Brain microvascular endothelial cell (primary cell): ENCODE measurements around the gene SDK1.

Source experiments
- DNase-seq: peaks from one replicate; pipeline ENCODE4 v3.0.0-alpha.2; 2020
- H3K27ac ChIP-seq: fragments of 250-450 bp; sonication (Bioruptor Pico); 2 replicates; pipeline ENCODE4 v1.5.1; 2020; ENCODE audit warnings: mild to moderate bottlenecking, moderate library complexity
- H3K27me3 ChIP-seq: fragments of 250-450 bp; sonication (Bioruptor Pico); replicated peaks from 2 replicates; pipeline ENCODE4 v1.5.1; 2020; ENCODE audit warnings: mild to moderate bottlenecking
- H3K36me3 ChIP-seq: fragments of 250-450 bp; sonication (Bioruptor Pico); replicated peaks from 2 replicates; pipeline ENCODE4 v1.5.1; 2020; ENCODE audit warnings: mild to moderate bottlenecking
- H3K4me3 ChIP-seq: 2 replicates; pipeline ENCODE4 v1.5.1; 2011; ENCODE audit warnings: low read depth, mild to moderate bottlenecking, control low read depth, low read length, moderate library complexity
- in situ Hi-C: cut with HindIII; loops from 2 replicates; pipeline ENCODE4 v1.10.0; 2017; ENCODE audit warnings: low sequenced_read_pairs, low pct_ligation_motif_present
- TF ChIP-seq, protein P1 (sequence below): IDR thresholded peaks from 2 replicates; pipeline ENCODE4 v1.5.1; 2011; ENCODE audit warnings: low read depth, mild to moderate bottlenecking, moderate library complexity, low read length, control low read depth, inconsistent platforms; ENCODE audit errors: missing control alignments

The SDK1 gene

DNA sequence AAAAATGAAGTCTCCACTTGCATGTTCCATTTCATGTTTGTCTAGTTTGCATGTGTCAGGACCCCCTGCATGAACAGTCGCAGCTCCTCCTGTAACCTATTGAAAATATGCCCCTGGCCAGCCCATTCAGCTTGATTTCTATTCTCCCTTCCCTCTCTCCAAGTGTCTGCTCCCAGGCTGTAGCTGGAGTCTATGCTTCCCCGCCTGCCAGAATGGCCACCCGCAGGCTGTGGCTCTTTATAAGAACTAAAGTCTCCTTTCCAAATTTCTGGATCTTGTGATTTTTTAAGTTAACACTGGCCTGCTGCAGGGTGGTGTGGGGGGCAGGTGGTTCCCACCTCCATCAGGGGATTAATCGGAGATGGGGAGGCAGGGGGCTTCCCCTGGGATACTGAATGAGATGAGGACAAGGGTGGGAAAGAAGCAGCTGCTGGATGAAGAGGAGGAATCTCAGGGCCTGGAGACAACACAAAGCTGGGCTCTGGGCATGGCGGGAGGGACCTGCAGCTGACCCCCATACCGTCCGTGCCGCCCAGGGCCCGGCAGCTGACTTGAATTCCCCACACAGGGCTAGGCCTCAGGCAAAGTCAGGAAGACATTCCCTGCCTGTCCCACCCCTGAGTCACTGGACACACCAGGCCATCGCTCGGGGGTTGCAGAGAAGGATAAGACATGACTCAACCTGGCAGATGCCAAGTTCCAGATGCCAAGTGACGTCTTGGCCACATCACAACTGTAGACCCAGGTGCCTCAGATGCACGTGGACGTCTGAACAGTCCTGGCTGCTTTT lies 981.6 kb downstream of the SDK1 start:
- DNase-seq = peak; percentile 0
- no peaks in the 10 kb centered on the region for H3K36me3 ChIP-seq
- no peak overlapping the region for H3K4me3 ChIP-seq
- TF ChIP-seq, protein P1, sequence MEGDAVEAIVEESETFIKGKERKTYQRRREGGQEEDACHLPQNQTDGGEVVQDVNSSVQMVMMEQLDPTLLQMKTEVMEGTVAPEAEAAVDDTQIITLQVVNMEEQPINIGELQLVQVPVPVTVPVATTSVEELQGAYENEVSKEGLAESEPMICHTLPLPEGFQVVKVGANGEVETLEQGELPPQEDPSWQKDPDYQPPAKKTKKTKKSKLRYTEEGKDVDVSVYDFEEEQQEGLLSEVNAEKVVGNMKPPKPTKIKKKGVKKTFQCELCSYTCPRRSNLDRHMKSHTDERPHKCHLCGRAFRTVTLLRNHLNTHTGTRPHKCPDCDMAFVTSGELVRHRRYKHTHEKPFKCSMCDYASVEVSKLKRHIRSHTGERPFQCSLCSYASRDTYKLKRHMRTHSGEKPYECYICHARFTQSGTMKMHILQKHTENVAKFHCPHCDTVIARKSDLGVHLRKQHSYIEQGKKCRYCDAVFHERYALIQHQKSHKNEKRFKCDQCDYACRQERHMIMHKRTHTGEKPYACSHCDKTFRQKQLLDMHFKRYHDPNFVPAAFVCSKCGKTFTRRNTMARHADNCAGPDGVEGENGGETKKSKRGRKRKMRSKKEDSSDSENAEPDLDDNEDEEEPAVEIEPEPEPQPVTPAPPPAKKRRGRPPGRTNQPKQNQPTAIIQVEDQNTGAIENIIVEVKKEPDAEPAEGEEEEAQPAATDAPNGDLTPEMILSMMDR = no peak
- H3K27me3 ChIP-seq = no peaks in the 10 kb centered on the region
- no peak overlapping the region for H3K27ac ChIP-seq
- in situ Hi-C loops = no loop called here

DNA sequence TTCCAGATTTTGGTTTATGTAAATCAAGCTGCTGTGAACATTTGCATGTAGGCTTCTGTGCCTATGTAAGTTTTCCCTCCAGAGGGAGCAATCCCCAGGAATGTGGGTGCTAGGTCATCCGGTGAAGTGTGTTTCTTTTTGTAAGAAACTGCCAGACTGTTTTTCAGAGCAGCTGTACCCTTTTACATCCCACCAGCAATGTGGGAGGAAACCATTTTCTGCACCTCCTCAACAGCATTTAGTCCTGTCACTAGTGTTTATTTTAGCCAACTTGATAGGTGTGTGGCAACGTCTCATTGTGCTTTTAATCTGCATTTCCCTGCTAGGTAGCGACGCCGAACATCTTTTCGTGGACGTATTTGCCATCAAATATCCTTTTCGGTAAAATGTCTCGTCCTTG lies 985.3 kb downstream of the SDK1 start:
- in situ Hi-C loops = no loop called here
- no peak overlapping the region for H3K27ac ChIP-seq
- DNase-seq = no peak
- TF ChIP-seq, protein P1 = no peak
- no peaks in the 10 kb centered on the region for H3K27me3 ChIP-seq
- no peak overlapping the region for H3K4me3 ChIP-seq
- no peaks in the 10 kb centered on the region for H3K36me3 ChIP-seq

DNA sequence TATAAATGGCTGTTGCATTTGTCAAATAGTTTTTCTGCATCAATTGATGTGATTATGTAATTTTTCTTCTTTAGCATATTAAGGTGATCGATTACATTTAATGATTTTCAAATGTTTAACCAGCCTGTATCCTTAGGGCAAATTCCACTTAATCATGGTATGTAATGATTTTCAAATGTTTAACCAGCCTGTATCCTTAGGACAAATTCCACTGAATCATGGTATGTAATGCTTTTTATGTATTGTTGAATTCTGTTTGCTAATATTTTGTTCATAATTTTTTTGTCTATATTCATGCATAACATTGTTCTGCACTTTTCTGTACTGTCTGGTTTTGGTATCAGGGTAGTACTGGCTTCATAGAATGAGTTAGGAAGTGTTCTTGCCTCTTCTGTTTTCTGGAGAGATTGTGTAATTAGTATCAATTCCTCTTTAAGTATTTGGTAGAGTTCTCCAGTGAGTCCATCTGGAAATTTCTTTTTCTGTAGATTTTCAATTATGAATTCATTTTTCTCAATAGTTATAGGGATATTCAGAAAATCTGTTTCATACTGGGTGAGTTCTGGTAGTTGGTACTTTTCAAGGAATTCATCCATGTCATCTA lies 987.8 kb downstream of the SDK1 start:
- TF ChIP-seq, protein P1 = no peak
- Histone ChIP-seq H3K27me3 (no peaks in the 10 kb centered on the region), H3K36me3 (no peaks in the 10 kb centered on the region), H3K4me3 (no peak overlapping the region), H3K27ac (no peak overlapping the region)
- in situ Hi-C loops = no loop called here
- DNase-seq = no peak

DNA sequence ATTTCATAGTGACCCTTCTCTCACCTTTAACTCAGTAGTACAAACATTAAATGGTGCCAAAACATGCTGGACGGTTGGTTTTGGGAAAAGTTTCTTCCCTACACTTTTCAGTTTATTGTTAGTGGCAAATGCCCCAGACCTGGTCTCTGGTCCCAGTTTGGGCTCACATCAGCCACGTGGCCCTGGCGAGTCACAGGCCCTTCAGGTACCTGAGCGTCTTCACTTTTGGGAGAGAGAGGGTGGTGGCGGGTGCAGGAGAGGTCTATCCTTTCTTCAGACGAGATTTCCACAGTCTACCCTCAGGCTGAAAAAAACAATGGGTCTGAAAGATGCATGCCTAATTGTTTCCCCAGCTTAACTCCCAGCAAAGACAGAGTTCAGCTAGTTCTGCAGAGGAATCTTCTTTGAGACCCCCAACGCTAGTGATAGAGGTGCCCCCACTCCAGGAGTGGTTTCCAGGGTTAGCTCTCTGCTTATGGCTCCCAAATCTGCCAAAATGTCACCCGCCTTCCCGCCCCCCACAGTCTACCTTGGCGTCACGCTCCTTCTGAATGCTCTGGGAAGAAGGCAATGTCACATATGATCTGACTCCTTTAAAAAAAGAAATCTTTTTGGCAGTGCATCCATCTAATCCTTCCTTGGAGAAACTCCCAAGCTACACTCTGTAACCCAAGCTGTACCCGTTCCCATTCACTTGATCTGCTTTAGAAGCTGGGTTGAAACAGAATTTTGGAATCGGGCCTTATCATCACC lies 996.3 kb downstream of the SDK1 start:
- in situ Hi-C loops = no loop called here
- TF ChIP-seq, protein P1 = no peak
- DNase-seq = no peak
- H3K36me3 ChIP-seq = no peaks in the 10 kb centered on the region
- no peak overlapping the region for H3K27ac ChIP-seq
- H3K27me3 ChIP-seq = no peaks in the 10 kb centered on the region
- no peak overlapping the region for H3K4me3 ChIP-seq

DNA sequence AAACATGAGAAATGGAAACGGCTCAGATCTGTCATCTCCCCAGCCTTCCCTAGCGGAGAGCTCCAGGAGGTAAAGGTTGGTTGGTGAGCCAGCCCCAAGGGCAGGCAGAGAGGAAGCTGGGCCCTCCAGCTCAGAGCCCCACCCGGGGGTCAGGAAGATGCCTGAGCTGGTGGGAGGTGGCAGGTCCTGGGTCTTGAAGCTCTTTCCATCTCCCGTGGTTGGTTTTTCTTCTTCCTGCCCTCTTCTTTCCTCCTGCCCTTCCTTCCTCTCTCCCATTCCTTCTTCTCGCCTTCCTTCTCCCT lies 996.8 kb downstream of the SDK1 start:
- TF ChIP-seq, protein P1 = no peak
- in situ Hi-C loops = no loop called here
- H3K36me3 ChIP-seq = no peaks in the 10 kb centered on the region
- DNase-seq = no peak
- no peaks in the 10 kb centered on the region for H3K27me3 ChIP-seq
- no peak overlapping the region for H3K27ac ChIP-seq
- H3K4me3 ChIP-seq = no peak overlapping the region
